Endothelial cell of umbilical vein (primary cell): Measurements from ENCODE around the gene STYX. TPM values are rescaled to one million over a fixed set of nuclear protein-coding genes. Genes with fewer than 3 reads are reported as not detected.

Experiments used
- BruUV-seq: library from RNA; stranded (reverse); fragments of 400-500 nt; replicated peaks from 2 replicates; lab custom pipeline; 2021; lab: Mats Ljungman, UMichigan
- CTCF ChIA-PET: fragments of 300-600, 350-600 bp; sonication (Branson Sonifier 250); formaldehyde crosslinking; loops from one replicate; lab custom pipeline; 2021; ENCODE audit warnings: antibody characterized with exemption, inconsistent platforms; lab: Charles Lee
- POLR2A ChIA-PET: fragments of 300-600, 350-600 bp; sonication (Branson Sonifier 250); formaldehyde crosslinking; loops from one replicate; lab custom pipeline; 2021; ENCODE audit warnings: antibody characterized with exemption, inconsistent platforms; lab: Charles Lee
- DNase-seq: peaks from one replicate; pipeline ENCODE4 v3.0.0-alpha.2; 2011; ENCODE audit warnings: low read depth, low spot score
- FAIRE-seq: peaks from 2 replicates; lab custom pipeline; 2011; peaks lifted over from hg19 to GRCh38; lab: Jason Lieb, UNC
- H2AFZ ChIP-seq: 2 replicates; pipeline ENCODE4 v1.6.0; 2012; ENCODE audit warnings: low read depth, low read length, control low read depth, inconsistent platforms
- H3K27ac ChIP-seq: 2 replicates; pipeline ENCODE4 v1.5.1; 2011; ENCODE audit warnings: low read depth, mild to moderate bottlenecking, control low read depth, low read length, moderate library complexity; ENCODE audit not compliant: insufficient read depth
- H3K27me3 ChIP-seq, 2 experiments: 2 replicates each; pipeline versions ENCODE4 v1.6.0 to v1.6.1; 2011; ENCODE audit warnings: low read length in 2 of 2, mixed read lengths in 1 of 2; ENCODE audit not compliant: control insufficient read depth in 2 of 2, insufficient read depth in 2 of 2
- H3K36me3 ChIP-seq, 2 experiments: 2 replicates in 1 of 2; 3 replicates in 1 of 2; pipeline ENCODE4 v1.5.1; 2011; ENCODE audit warnings: low read length in 2 of 2, mild to moderate bottlenecking in 1 of 2, moderate library complexity in 1 of 2; ENCODE audit not compliant: control insufficient read depth in 2 of 2, insufficient read depth in 2 of 2; ENCODE audit errors: extremely low read depth in 1 of 2
- H3K4me1 ChIP-seq: 3 replicates; pipeline ENCODE4 v1.5.1; 2011; ENCODE audit warnings: mild to moderate bottlenecking, low read length; ENCODE audit not compliant: control insufficient read depth, insufficient read depth; ENCODE audit errors: extremely low read depth
- H3K4me2 ChIP-seq: 2 replicates; pipeline ENCODE4 v1.6.1; 2011; ENCODE audit warnings: low read length, control low read depth, mixed read lengths; ENCODE audit not compliant: insufficient read depth
- H3K4me3 ChIP-seq, 3 experiments: fragments of 200-600 bp in 1 of 3; sonication (generic), shearing (Covaris generic) in 1 of 3; replicated peaks in 1 of 3; 2 replicates each; pipeline ENCODE4 v1.5.1; 2011 to 2016; ENCODE audit warnings: control low read depth in 3 of 3, low read length in 3 of 3, mild to moderate bottlenecking in 2 of 3, inconsistent platforms in 1 of 3, low read depth in 1 of 3, moderate library complexity in 1 of 3; ENCODE audit not compliant: insufficient read depth in 1 of 3
- H3K79me2 ChIP-seq: 2 replicates; pipeline ENCODE4 v1.6.0; 2012; ENCODE audit warnings: low read length, inconsistent platforms; ENCODE audit not compliant: control insufficient read depth, insufficient read depth
- H3K9ac ChIP-seq: replicated peaks from 2 replicates; pipeline ENCODE3; 2011; ENCODE audit warnings: low read length, control low read depth; ENCODE audit not compliant: insufficient read depth; ENCODE audit errors: extremely low read depth
- H3K9me1 ChIP-seq: replicated peaks from 3 replicates; pipeline ENCODE4 v1.6.0; 2011; ENCODE audit warnings: mild to moderate bottlenecking, low read length; ENCODE audit not compliant: control insufficient read depth, insufficient read depth; ENCODE audit errors: extremely low read depth
- H3K9me3 ChIP-seq: replicated peaks from 2 replicates; pipeline ENCODE4 v1.5.1; 2012; ENCODE audit warnings: low read length, inconsistent platforms; ENCODE audit not compliant: control insufficient read depth, insufficient read depth
- H4K20me1 ChIP-seq: replicated peaks from 2 replicates; pipeline ENCODE3; 2011; ENCODE audit warnings: mild to moderate bottlenecking, low read length; ENCODE audit not compliant: control insufficient read depth, insufficient read depth; ENCODE audit errors: extremely low read depth
- CTCF ChIP-seq, 2 donors: IDR thresholded peaks; 1 replicate in 1 of 2; 2 replicates in 1 of 2; pipeline ENCODE4 v1.5.1; 2011; ENCODE audit warnings: low read length in 2 of 2, mild to moderate bottlenecking in 2 of 2, moderate library complexity in 2 of 2, control low read depth in 1 of 2, inconsistent platforms in 1 of 2, low read depth in 1 of 2; ENCODE audit not compliant: insufficient read depth in 1 of 2; ENCODE audit errors: extremely low read depth in 1 of 2
- FOS ChIP-seq: IDR thresholded peaks from 2 replicates; pipeline ENCODE4 v1.6.1; 2011; ENCODE audit warnings: mild to moderate bottlenecking, low read length, moderate library complexity, borderline replicate concordance; ENCODE audit not compliant: insufficient read depth
- GATA2 ChIP-seq: IDR thresholded peaks from 2 replicates; pipeline ENCODE4 v1.7.0; 2011; ENCODE audit warnings: low read depth, mild to moderate bottlenecking, moderate library complexity, mixed read lengths, low read length; ENCODE audit not compliant: insufficient read length, insufficient read depth
- JUN ChIP-seq: IDR thresholded peaks from 2 replicates; pipeline ENCODE4 v1.6.1; 2011; ENCODE audit warnings: borderline replicate concordance, low read depth; ENCODE audit not compliant: insufficient read length, insufficient read depth
- MYC ChIP-seq: IDR thresholded peaks from one replicate; pipeline ENCODE4 v1.6.1; 2011; ENCODE audit warnings: mild to moderate bottlenecking, low read depth, low read length
- POLR2A ChIP-seq: IDR thresholded peaks from 2 replicates; pipeline ENCODE4 v1.6.1; 2012; ENCODE audit warnings: low read depth, mild to moderate bottlenecking, control low read depth, low read length
- POLR2AphosphoS5 ChIP-seq: IDR thresholded peaks from 2 replicates; pipeline ENCODE4 v1.6.1; 2012; ENCODE audit warnings: low read depth, mild to moderate bottlenecking, control low read depth, low read length, moderate library complexity; ENCODE audit not compliant: insufficient read depth
- dilution Hi-C: fragments of 300-500 bp; cut with MboI; formaldehyde crosslinking; loops from one replicate; pipeline ENCODE4 v1.15.0; 2019; ENCODE audit warnings: low sequenced_read_pairs; ENCODE audit not compliant: extremely low pct_ligation_motif_present
- intact Hi-C: fragments of 100-400 bp; cut with micrococcal nuclease; formaldehyde crosslinking; loops from one replicate; pipeline ENCODE4 v1.10.0; 2022
- polyA plus RNA-seq, 4 experiments: library from polyadenylated mRNA; depleted of rRNA in 3 of 4; stranded (reverse) in 3 of 4; unstranded in 1 of 4; fragments of >200 nt; gene quantifications; 2 replicates each; pipeline versions ENCODE4 v1.2.1 to v1.2.3, GENCODE V29; 2011 to 2012; ENCODE audit warnings: missing spikeins in 1 of 4
- total RNA-seq: library from RNA; stranded (reverse); gene quantifications from 2 replicates; pipeline ENCODE4 v1.2.3, GENCODE V29; 2021

The STYX gene
- total and polyA plus RNA-seq, 2 donors (not counting 3 experiments of a cell fraction or from before 2014, with no cell fraction given), result 6.2 to 21.3 TPM

- BruUV-seq, result no TSS peak
- FAIRE-seq, result no peak
- no peaks in the 10 kb centered on the region for H4K20me1 ChIP-seq
- peak overlapping the region; percentile 37 for H3K9ac ChIP-seq
- POLR2A ChIA-PET, result no interaction called here
- DNase-seq, result peak; percentile 47
- peaks cover 17% of the 10 kb centered on the region for H3K4me1 ChIP-seq
- H3K79me2 ChIP-seq, result no peaks in the 10 kb centered on the region
- dilution Hi-C loops (no loop called here), intact Hi-C loops (loop anchor here (5.0 kb wide), 1 partner anchor 38 kb away; the partner anchor contains the start of gene STYX)
- H3K4me3 ChIP-seq, result no peak overlapping the region
- H3K4me2 ChIP-seq, result peak overlapping the region; percentile 81
- H3K9me3 ChIP-seq, result no peaks in the 10 kb centered on the region
- CTCF ChIA-PET, result interaction anchor here (1.4 kb wide), 1 partner anchor 12 kb away, joined by 3 read pairs; no protein-coding TSS in a partner anchor
- peaks cover 2 to 11% of the 10 kb centered on the region in 2 experiments for H3K36me3 ChIP-seq
- H3K27ac ChIP-seq, result peak overlapping the region; percentile 63
- no peak overlapping the region for H2AFZ ChIP-seq
- no peaks in the 10 kb centered on the region for H3K9me1 ChIP-seq
- H3K27me3 ChIP-seq, result no peaks in the 10 kb centered on the region
- TF ChIP-seq FOS (peak; percentile 63), MYC (no peak), POLR2AphosphoS5 (no peak), CTCF (IDR thresholded peaks at IDR 0.05; ENCODE audit: extremely low read depth in 1 of 2, insufficient read depth in 1 of 2, low read depth in 1 of 2, low read length in 2 of 2) (no peak), JUN (peak; percentile 34), GATA2 (peak; percentile 10), POLR2A (no peak)
Observed at GRCh38 chr14:52769887-52770286, 39.9 kb downstream of the STYX start.
